Measurements from ENCODE around the gene GZMM. TPM values are rescaled to one million over a fixed set of nuclear protein-coding genes. Genes with fewer than 3 reads are reported as not detected.

GZMM gene
- total and polyA plus RNA-seq, 2 experiments from 2014 or later, result 0.29 TPM; not detected in 1

DNA sequence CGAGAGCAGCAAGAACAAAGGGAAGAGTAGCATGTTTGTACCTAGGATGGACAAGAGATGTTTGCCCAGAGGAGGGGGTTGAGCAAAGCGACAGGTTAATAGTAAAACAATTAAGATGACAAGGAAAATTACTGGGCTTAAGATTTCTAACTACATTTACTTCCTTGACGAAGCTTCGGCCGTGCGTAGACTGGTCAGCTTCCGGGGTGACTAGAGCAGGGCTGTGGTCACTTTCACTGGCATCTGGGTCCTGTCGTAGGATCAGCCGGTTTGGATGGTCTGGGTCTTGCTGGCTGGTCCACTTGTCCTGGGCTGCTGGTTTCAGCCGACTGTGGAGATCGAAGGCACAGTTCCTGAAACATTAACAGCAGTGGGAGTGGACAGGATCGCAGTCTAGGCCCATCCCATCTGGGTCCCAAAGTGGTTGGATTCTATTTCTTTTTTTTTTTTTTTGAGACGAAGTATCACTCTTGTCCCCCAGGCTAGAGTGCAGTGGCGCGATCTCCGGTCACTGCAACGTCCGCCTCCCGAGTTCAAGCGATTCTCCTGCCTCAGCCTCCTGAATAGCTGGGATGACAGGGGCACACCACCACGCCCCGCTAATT, 23.5 kb downstream of the GZMM start:
- H3K4me3 Mint-ChIP-seq, result no peak overlapping the region
- no peak overlapping the region for H3K27ac Mint-ChIP-seq
- no peaks in the 10 kb centered on the region for H4K20me1 ChIP-seq (replicated peaks; ENCODE audit: insufficient read depth)
- H3K9me3 Mint-ChIP-seq, result peaks cover 34% of the 10 kb centered on the region
- no peaks in the 10 kb centered on the region; the same call in 1 of the 2 replicates for H3K79me2 ChIP-seq (replicated peaks; ENCODE audit: insufficient read depth)
- H3K27me3 Mint-ChIP-seq (ENCODE audit: insufficient read depth, low read depth, poor library complexity), result peaks cover 21% of the 10 kb centered on the region
- H3K4me2 ChIP-seq, result no peak overlapping the region
- peaks cover 41% of the 10 kb centered on the region for H3K36me3 Mint-ChIP-seq (ENCODE audit: low read depth)
- H3K36me3 ChIP-seq (ENCODE audit: insufficient read depth), result no peaks in the 10 kb centered on the region
- H3K4me1 Mint-ChIP-seq, result peaks cover 13% of the 10 kb centered on the region
- TF ChIP-seq EZH2phosphoT487 (IDR thresholded peaks at IDR 0.05; ENCODE audit: unreplicated experiment), result no peak
- TF ChIP-seq, protein P1, sequence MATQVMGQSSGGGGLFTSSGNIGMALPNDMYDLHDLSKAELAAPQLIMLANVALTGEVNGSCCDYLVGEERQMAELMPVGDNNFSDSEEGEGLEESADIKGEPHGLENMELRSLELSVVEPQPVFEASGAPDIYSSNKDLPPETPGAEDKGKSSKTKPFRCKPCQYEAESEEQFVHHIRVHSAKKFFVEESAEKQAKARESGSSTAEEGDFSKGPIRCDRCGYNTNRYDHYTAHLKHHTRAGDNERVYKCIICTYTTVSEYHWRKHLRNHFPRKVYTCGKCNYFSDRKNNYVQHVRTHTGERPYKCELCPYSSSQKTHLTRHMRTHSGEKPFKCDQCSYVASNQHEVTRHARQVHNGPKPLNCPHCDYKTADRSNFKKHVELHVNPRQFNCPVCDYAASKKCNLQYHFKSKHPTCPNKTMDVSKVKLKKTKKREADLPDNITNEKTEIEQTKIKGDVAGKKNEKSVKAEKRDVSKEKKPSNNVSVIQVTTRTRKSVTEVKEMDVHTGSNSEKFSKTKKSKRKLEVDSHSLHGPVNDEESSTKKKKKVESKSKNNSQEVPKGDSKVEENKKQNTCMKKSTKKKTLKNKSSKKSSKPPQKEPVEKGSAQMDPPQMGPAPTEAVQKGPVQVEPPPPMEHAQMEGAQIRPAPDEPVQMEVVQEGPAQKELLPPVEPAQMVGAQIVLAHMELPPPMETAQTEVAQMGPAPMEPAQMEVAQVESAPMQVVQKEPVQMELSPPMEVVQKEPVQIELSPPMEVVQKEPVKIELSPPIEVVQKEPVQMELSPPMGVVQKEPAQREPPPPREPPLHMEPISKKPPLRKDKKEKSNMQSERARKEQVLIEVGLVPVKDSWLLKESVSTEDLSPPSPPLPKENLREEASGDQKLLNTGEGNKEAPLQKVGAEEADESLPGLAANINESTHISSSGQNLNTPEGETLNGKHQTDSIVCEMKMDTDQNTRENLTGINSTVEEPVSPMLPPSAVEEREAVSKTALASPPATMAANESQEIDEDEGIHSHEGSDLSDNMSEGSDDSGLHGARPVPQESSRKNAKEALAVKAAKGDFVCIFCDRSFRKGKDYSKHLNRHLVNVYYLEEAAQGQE (IDR thresholded peaks at IDR 0.05; ENCODE audit: unreplicated experiment), result no peak
- TF ChIP-seq, protein P2, sequence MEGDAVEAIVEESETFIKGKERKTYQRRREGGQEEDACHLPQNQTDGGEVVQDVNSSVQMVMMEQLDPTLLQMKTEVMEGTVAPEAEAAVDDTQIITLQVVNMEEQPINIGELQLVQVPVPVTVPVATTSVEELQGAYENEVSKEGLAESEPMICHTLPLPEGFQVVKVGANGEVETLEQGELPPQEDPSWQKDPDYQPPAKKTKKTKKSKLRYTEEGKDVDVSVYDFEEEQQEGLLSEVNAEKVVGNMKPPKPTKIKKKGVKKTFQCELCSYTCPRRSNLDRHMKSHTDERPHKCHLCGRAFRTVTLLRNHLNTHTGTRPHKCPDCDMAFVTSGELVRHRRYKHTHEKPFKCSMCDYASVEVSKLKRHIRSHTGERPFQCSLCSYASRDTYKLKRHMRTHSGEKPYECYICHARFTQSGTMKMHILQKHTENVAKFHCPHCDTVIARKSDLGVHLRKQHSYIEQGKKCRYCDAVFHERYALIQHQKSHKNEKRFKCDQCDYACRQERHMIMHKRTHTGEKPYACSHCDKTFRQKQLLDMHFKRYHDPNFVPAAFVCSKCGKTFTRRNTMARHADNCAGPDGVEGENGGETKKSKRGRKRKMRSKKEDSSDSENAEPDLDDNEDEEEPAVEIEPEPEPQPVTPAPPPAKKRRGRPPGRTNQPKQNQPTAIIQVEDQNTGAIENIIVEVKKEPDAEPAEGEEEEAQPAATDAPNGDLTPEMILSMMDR (conservative IDR thresholded peaks at IDR 0.05; ENCODE audit: low read depth in 2 of 2), result no peak
- TF ChIP-seq NANOG (IDR thresholded peaks at IDR 0.05; ENCODE audit: borderline replicate concordance), result no peak
- TF ChIP-seq ZNF331 (CRISPR knock-in tag; IDR thresholded peaks at IDR 0.05; ENCODE audit: low read depth), result no peak
- no peak for TF ChIP-seq JUNB (IDR thresholded peaks at IDR 0.05; ENCODE audit: unreplicated experiment)
- TF ChIP-seq STAT1 (IDR thresholded peaks at IDR 0.05; ENCODE audit: unreplicated experiment), result no peak
- TF ChIP-seq, protein P3, sequence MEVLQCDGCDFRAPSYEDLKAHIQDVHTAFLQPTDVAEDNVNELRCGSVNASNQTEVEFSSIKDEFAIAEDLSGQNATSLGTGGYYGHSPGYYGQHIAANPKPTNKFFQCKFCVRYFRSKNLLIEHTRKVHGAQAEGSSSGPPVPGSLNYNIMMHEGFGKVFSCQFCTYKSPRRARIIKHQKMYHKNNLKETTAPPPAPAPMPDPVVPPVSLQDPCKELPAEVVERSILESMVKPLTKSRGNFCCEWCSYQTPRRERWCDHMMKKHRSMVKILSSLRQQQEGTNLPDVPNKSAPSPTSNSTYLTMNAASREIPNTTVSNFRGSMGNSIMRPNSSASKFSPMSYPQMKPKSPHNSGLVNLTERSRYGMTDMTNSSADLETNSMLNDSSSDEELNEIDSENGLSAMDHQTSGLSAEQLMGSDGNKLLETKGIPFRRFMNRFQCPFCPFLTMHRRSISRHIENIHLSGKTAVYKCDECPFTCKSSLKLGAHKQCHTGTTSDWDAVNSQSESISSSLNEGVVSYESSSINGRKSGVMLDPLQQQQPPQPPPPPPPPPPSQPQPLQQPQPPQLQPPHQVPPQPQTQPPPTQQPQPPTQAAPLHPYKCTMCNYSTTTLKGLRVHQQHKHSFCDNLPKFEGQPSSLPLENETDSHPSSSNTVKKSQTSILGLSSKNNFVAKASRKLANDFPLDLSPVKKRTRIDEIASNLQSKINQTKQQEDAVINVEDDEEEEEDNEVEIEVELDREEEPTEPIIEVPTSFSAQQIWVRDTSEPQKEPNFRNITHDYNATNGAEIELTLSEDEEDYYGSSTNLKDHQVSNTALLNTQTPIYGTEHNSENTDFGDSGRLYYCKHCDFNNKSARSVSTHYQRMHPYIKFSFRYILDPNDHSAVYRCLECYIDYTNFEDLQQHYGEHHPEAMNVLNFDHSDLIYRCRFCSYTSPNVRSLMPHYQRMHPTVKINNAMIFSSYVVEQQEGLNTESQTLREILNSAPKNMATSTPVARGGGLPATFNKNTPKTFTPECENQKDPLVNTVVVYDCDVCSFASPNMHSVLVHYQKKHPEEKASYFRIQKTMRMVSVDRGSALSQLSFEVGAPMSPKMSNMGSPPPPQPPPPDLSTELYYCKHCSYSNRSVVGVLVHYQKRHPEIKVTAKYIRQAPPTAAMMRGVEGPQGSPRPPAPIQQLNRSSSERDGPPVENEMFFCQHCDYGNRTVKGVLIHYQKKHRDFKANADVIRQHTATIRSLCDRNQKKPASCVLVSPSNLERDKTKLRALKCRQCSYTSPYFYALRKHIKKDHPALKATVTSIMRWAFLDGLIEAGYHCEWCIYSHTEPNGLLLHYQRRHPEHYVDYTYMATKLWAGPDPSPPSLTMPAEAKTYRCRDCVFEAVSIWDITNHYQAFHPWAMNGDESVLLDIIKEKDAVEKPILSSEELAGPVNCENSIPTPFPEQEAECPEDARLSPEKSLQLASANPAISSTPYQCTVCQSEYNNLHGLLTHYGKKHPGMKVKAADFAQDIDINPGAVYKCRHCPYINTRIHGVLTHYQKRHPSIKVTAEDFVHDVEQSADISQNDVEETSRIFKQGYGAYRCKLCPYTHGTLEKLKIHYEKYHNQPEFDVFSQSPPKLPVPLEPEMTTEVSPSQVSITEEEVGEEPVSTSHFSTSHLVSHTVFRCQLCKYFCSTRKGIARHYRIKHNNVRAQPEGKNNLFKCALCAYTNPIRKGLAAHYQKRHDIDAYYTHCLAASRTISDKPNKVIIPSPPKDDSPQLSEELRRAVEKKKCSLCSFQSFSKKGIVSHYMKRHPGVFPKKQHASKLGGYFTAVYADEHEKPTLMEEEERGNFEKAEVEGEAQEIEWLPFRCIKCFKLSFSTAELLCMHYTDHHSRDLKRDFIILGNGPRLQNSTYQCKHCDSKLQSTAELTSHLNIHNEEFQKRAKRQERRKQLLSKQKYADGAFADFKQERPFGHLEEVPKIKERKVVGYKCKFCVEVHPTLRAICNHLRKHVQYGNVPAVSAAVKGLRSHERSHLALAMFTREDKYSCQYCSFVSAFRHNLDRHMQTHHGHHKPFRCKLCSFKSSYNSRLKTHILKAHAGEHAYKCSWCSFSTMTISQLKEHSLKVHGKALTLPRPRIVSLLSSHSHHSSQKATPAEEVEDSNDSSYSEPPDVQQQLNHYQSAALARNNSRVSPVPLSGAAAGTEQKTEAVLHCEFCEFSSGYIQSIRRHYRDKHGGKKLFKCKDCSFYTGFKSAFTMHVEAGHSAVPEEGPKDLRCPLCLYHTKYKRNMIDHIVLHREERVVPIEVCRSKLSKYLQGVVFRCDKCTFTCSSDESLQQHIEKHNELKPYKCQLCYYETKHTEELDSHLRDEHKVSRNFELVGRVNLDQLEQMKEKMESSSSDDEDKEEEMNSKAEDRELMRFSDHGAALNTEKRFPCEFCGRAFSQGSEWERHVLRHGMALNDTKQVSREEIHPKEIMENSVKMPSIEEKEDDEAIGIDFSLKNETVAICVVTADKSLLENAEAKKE (CRISPR knock-in tag; IDR thresholded peaks at IDR 0.05), result no peak
- TF ChIP-seq, protein P4, sequence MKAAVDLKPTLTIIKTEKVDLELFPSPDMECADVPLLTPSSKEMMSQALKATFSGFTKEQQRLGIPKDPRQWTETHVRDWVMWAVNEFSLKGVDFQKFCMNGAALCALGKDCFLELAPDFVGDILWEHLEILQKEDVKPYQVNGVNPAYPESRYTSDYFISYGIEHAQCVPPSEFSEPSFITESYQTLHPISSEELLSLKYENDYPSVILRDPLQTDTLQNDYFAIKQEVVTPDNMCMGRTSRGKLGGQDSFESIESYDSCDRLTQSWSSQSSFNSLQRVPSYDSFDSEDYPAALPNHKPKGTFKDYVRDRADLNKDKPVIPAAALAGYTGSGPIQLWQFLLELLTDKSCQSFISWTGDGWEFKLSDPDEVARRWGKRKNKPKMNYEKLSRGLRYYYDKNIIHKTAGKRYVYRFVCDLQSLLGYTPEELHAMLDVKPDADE (IDR thresholded peaks at IDR 0.05), result no peak
- TF ChIP-seq CREB1 (CRISPR knock-in tag; IDR thresholded peaks at IDR 0.05; ENCODE audit: low read depth), result no peak
- ATAC-seq (no peak), DNase-seq (ENCODE audit: low spot score) (peak; percentile 0)
- H3F3A ChIP-seq (replicated peaks; ENCODE audit: low read depth), result peaks cover 11% of the 10 kb centered on the region
- no peak overlapping the region for H3K27ac ChIP-seq (ENCODE audit: low read depth)
- H3K4me1 ChIP-seq (ENCODE audit: insufficient read depth), result no peaks in the 10 kb centered on the region
- no peaks in the 10 kb centered on the region for H3K9me2 ChIP-seq (ENCODE audit: insufficient read depth)
- H3K27me3 ChIP-seq (ENCODE audit: insufficient read depth), result no peaks in the 10 kb centered on the region
- no peak overlapping the region for H3K4me3 ChIP-seq
- H2AFZ ChIP-seq, result no peak overlapping the region

Measured in GM23338 (cell line).